ENCODE results near the gene AJM1. TPM values are rescaled to one million over a fixed set of nuclear protein-coding genes. Genes with fewer than 3 reads are reported as not detected.

Gene AJM1
- polyA plus RNA-seq, 3 donors = 0.10 to 2.0 (median 0.18) TPM

- Mint-ChIP-seq H3K27ac (peak overlapping the region in 2 of 7 donors; percentile 57 to 61), H3K4me3 (no peak overlapping the region), H3K36me3 (peaks cover 13 to 17% of the 10 kb centered on the region in 2 donors), H3K4me1 (peaks cover 30% of the 10 kb centered on the region), H3K9me3 (peaks cover 0 to 14% (median 1%) of the 10 kb centered on the region in 7 donors), H3K27me3 (ENCODE audit: low read depth in 3 of 3) (peaks cover 34 to 44% (median 36%) of the 10 kb centered on the region in 3 donors)
- TF ChIP-seq, protein P1, sequence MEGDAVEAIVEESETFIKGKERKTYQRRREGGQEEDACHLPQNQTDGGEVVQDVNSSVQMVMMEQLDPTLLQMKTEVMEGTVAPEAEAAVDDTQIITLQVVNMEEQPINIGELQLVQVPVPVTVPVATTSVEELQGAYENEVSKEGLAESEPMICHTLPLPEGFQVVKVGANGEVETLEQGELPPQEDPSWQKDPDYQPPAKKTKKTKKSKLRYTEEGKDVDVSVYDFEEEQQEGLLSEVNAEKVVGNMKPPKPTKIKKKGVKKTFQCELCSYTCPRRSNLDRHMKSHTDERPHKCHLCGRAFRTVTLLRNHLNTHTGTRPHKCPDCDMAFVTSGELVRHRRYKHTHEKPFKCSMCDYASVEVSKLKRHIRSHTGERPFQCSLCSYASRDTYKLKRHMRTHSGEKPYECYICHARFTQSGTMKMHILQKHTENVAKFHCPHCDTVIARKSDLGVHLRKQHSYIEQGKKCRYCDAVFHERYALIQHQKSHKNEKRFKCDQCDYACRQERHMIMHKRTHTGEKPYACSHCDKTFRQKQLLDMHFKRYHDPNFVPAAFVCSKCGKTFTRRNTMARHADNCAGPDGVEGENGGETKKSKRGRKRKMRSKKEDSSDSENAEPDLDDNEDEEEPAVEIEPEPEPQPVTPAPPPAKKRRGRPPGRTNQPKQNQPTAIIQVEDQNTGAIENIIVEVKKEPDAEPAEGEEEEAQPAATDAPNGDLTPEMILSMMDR (IDR thresholded peaks at IDR 0.05) = no peak
- no peaks in the 10 kb centered on the region for H3K36me3 ChIP-seq (replicated peaks in 1 of 2; ENCODE audit: control insufficient read depth in 1 of 2, insufficient read depth in 2 of 2, low read length in 2 of 2)
- H3K4me2 ChIP-seq (replicated peaks; ENCODE audit: extremely low read depth, low read length, poor library complexity, severe bottlenecking) = no peak overlapping the region
- no peak overlapping the region for H3K9ac ChIP-seq (ENCODE audit: insufficient read depth, low read length, poor library complexity, severe bottlenecking)
- WGBS (ENCODE audit: insufficient coverage) = 94% methylated on average over 22 of the region's 22 CpGs
- peaks cover 9% of the 10 kb centered on the region for H3K79me2 ChIP-seq (ENCODE audit: insufficient read depth, low read length)
- peaks cover 27 to 37% of the 10 kb centered on the region in 2 donors for H3K27me3 ChIP-seq (ENCODE audit: control insufficient read depth in 2 of 2, insufficient read depth in 2 of 2, low read length in 2 of 2)
- peaks cover 26 to 42% of the 10 kb centered on the region in 2 donors for H3K4me1 ChIP-seq (ENCODE audit: control insufficient read depth in 1 of 2, insufficient read depth in 2 of 2, low read length in 2 of 2)
- H2AFZ ChIP-seq (ENCODE audit: insufficient read depth, low read depth, low read length, poor library complexity, severe bottlenecking) = no peak overlapping the region
- intact Hi-C loops (cut with micrococcal nuclease) = loop anchor here in 1 of 2 donors (10.0 kb wide), 1 partner anchor 141 kb away; the partner anchor contains the start of genes C8G and FBXW5
- H3K9me3 ChIP-seq (replicated peaks in 1 of 2; ENCODE audit: control insufficient read depth in 1 of 2, insufficient read depth in 1 of 2, low read length in 2 of 2) = no peaks in the 10 kb centered on the region
- no peak overlapping the region for H3K4me3 ChIP-seq (replicated peaks in 1 of 3; ENCODE audit: low read depth in 2 of 3, low read length in 3 of 3)
- H3K27ac ChIP-seq (ENCODE audit: low read depth in 1 of 2, low read length in 2 of 2) = no peak overlapping the region
- H4K20me1 ChIP-seq (ENCODE audit: insufficient read depth, low read length) = peaks cover 8% of the 10 kb centered on the region
- no peak for DNase-seq
Observed at GRCh38 chr9:136803551-136804508, 38.4 kb upstream of the AJM1 start.

DNA sequence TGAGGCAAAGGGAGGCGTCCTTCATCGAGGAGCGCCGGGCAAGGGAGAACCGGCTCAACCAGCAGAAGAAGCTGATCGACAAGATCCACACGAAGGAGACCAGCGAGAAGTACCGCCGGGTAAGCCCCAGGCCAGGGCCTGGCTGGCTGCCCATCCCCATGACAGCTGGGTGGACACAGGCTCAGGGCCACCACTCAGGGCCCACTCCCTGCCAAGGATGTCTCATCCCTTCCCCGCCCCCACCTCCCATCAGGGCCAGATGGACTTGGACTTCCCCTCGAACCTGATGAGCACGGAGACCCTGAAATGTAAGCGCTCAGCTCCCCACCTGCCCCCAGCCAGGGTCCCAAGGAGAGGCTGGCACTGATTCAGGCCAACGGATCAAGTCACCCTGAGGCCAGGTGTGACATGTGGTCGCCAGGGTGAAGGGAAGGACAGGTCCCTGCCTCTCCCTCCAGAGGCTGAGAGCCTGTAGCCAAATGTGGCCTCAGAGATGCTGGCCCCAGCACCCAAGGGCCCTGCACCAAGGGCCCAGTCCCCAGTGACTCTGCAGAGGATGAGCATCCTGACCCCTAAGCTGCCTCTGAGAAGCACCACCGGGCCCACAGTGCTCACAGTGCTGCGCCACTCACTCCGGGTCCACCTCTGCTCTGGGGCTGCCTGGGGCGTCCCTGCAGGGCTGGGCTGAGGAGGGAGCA is 37.6 kb upstream of the AJM1 start:
- H3K4me3 ChIP-seq (replicated peaks in 1 of 3; ENCODE audit: low read depth in 2 of 3, low read length in 3 of 3) = no peak overlapping the region
- no peak overlapping the region for H3K27ac Mint-ChIP-seq
- H3K27ac ChIP-seq (ENCODE audit: low read depth in 1 of 2, low read length in 2 of 2) = no peak overlapping the region
- peaks cover 11% of the 10 kb centered on the region for H4K20me1 ChIP-seq (ENCODE audit: insufficient read depth, low read length)
- no peak overlapping the region for H3K4me2 ChIP-seq (replicated peaks; ENCODE audit: extremely low read depth, low read length, poor library complexity, severe bottlenecking)
- peaks cover 18% of the 10 kb centered on the region for H3K79me2 ChIP-seq (ENCODE audit: insufficient read depth, low read length)
- H3K27me3 ChIP-seq (ENCODE audit: control insufficient read depth in 2 of 2, insufficient read depth in 2 of 2, low read length in 2 of 2) = peaks cover 19 to 29% of the 10 kb centered on the region in 2 donors
- H3K36me3 Mint-ChIP-seq = peaks cover 14 to 19% of the 10 kb centered on the region in 2 donors
- WGBS (ENCODE audit: insufficient coverage) = 98% methylated on average over 20 of the region's 20 CpGs
- no peak overlapping the region for H3K4me3 Mint-ChIP-seq
- H3K4me1 Mint-ChIP-seq = peaks cover 36% of the 10 kb centered on the region
- H3K4me1 ChIP-seq (ENCODE audit: control insufficient read depth in 1 of 2, insufficient read depth in 2 of 2, low read length in 2 of 2) = peaks cover 30 to 44% of the 10 kb centered on the region in 2 donors
- H3K9ac ChIP-seq (ENCODE audit: insufficient read depth, low read length, poor library complexity, severe bottlenecking) = no peak overlapping the region
- H2AFZ ChIP-seq (ENCODE audit: insufficient read depth, low read depth, low read length, poor library complexity, severe bottlenecking) = no peak overlapping the region
- no peaks in the 10 kb centered on the region for H3K9me3 ChIP-seq (replicated peaks in 1 of 2; ENCODE audit: control insufficient read depth in 1 of 2, insufficient read depth in 1 of 2, low read length in 2 of 2)
- intact Hi-C loops (cut with micrococcal nuclease) = loop anchor here (5.0 to 10.0 kb wide), 2 partner anchors 38 to 140 kb away; partner anchors contain the start of genes AJM1 (in 1 of the 2), C8G (in 1 of the 2) and FBXW5 (in 1 of the 2)
- peaks cover 0 to 14% (median 1%) of the 10 kb centered on the region in 7 donors for H3K9me3 Mint-ChIP-seq
- DNase-seq = no peak
- H3K36me3 ChIP-seq (replicated peaks in 1 of 2; ENCODE audit: control insufficient read depth in 1 of 2, insufficient read depth in 2 of 2, low read length in 2 of 2) = peaks cover 0 to under 1% of the 10 kb centered on the region in 2 donors
- peaks cover 27 to 36% (median 28%) of the 10 kb centered on the region in 3 donors for H3K27me3 Mint-ChIP-seq (ENCODE audit: low read depth in 3 of 3)
- TF ChIP-seq, protein P1 (IDR thresholded peaks at IDR 0.05) = no peak
